Measurements from ENCODE around the gene GLB1L2.
"Not testable (repeated sequence)": the region's sequence is repeated elsewhere in the genome, so short reads cannot be mapped to it uniquely, and the experiment has no call there.

The GLB1L2 gene, protein sequence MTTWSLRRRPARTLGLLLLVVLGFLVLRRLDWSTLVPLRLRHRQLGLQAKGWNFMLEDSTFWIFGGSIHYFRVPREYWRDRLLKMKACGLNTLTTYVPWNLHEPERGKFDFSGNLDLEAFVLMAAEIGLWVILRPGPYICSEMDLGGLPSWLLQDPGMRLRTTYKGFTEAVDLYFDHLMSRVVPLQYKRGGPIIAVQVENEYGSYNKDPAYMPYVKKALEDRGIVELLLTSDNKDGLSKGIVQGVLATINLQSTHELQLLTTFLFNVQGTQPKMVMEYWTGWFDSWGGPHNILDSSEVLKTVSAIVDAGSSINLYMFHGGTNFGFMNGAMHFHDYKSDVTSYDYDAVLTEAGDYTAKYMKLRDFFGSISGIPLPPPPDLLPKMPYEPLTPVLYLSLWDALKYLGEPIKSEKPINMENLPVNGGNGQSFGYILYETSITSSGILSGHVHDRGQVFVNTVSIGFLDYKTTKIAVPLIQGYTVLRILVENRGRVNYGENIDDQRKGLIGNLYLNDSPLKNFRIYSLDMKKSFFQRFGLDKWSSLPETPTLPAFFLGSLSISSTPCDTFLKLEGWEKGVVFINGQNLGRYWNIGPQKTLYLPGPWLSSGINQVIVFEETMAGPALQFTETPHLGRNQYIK

DNA sequence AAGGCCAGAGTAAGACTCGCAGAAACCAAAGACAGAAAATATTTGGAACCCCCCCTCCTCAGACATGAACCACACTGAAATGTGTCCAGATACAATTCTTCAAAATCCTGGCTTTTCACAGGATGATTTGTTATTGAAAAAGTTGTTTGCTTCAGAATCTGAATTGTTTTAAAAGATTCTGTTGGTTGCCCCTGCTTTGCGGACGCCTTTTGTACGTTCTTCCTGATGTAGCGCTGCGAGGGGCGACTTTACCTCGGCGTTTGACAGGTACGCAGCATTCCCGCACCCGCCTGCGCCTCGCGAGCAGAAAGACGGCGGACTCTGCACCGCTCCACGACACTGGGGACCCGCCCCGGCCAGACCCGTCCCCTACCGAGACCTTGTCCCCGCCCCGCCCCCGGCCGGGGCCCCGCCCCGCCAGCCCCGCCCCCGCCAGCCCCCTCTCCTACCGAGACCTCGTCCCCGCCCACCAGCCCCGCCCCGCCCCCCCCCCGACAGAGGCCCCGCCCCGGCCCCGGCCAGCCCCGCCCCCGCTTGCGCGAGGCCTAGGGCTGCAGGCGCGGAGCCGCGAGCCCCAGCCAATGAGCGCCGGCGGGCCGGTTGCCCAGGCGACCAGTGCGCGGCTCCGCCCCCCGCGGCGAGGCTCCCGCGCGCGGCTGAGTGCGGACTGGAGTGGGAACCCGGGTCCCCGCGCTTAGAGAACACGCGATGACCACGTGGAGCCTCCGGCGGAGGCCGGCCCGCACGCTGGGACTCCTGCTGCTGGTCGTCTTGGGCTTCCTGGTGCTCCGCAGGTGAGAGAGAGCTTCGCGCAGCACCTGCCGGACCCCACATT, at the start of gene GLB1L2:
Gene GLB1L2, plus strand, starts transcription at position 635 of the 835 bp plus-strand sequence. Its CDS starts 74 bp downstream, at position 709.
- Histone ChIP-seq H3K4me1 (ENCODE audit: insufficient read depth, low read length) (peaks cover 3% of the 10 kb centered on the region), H3K9me3 (ENCODE audit: low read length) (peaks cover 2% of the 10 kb centered on the region), H3K27me3 (ENCODE audit: insufficient read depth, low read length) (peaks cover 2% of the 10 kb centered on the region), H2AFZ (ENCODE audit: low read depth, low read length) (peak within 1 kb of the TSS; percentile 80), H3K4me3 (ENCODE audit: low read length) (peak within 1 kb of the TSS; percentile 71), H3K36me3 (ENCODE audit: insufficient read depth, low read length) (no peaks in the 10 kb centered on the region)

DNA sequence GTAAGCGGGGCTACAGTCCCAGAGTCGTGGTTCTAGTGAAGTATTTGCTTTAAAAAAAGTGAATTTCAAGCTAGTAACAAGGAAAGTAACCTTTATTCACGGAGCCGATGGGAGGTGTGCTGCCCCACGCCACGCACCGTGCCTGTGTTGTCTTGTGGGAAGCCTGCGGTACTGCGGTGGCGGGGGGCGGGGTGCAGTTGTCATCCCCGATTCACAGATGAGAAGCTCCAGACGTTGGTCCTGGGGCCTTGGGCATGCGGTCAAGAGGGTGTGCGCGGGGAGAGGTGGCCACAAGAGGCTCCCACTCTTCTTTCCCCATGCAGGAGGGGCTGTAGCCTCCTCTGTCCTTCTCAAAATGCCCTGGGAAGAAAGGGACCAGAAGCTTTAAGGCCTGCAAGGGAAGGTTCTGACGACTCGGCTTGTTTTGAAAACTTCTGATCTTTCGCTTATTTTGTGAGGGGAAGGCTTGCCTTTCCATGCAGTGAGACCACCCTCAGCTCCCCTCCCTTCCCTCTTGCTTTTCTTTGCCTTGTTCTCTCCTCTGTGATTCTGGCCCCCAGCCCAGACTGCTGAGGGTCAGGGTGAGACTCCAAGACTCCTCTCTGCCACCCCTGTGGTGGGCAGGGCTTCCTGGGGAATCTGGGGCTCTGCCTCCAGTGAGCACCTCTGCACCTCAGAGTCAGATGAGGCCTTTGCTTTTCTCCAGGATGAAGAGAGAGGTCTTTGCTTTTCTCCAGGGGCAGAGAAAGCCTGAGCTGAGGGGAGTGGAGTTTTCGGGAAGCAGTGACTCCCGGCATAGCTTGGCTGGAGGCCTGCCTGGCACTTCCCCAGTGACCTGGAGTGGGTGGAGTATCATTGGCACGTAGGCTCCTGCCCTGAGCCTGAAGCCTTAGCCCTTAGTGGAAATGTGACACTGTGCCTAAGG, 49.4 kb upstream of the GLB1L2 start:
- Histone ChIP-seq H3K36me3 (ENCODE audit: insufficient read depth, low read length) (no peaks in the 10 kb centered on the region), H3K27me3 (ENCODE audit: insufficient read depth, low read length) (peaks cover 25% of the 10 kb centered on the region), H3K9me3 (ENCODE audit: low read length) (peaks cover 5% of the 10 kb centered on the region), H3K4me1 (ENCODE audit: insufficient read depth, low read length) (no peaks in the 10 kb centered on the region), H2AFZ (ENCODE audit: low read depth, low read length) (no peak overlapping the region), H3K4me3 (ENCODE audit: low read length) (no peak overlapping the region)

DNA sequence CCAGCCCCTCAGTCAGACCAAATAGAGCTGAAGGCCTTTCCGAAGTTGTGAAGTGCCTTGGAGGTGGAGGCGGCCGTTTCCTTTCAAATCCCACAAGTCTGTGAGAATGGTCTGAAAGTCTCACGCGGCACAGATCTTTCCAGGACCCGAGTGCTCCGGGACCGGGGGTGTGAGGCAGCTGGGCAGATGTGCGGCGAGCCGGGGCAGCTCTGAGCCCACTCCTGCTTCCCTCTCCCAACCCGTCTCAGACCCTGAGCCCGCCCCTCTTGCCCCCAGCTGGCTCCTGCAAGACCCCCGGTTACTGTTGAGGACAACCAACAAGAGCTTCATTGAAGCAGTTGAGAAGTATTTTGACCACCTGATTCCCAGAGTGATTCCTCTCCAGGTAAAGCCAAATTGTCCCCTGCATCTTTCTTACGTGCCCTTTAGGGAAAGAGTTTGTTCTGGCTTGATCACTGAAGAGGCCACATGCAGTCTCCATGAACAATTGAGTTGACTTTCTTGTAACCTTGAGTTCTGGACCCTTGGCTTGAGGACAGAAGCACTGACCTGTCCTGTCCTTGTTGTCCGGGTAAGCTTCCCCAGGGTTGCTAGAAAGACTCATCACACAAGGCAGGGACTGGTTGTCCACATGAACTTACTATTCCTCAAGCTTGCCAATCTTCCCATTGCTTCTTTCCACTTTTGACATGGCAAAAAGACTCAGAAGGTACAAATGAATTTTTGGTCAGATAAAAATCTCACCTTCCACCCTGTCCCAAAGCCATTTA, 48.1 kb upstream of the GLB1L2 start:
- Histone ChIP-seq H3K27me3 (ENCODE audit: insufficient read depth, low read length) (peaks cover 13% of the 10 kb centered on the region), H3K4me3 (ENCODE audit: low read length) (no peak overlapping the region), H3K9me3 (ENCODE audit: low read length) (no peaks in the 10 kb centered on the region), H3K4me1 (ENCODE audit: insufficient read depth, low read length) (no peaks in the 10 kb centered on the region), H2AFZ (ENCODE audit: low read depth, low read length) (no peak overlapping the region), H3K36me3 (ENCODE audit: insufficient read depth, low read length) (no peaks in the 10 kb centered on the region)

DNA sequence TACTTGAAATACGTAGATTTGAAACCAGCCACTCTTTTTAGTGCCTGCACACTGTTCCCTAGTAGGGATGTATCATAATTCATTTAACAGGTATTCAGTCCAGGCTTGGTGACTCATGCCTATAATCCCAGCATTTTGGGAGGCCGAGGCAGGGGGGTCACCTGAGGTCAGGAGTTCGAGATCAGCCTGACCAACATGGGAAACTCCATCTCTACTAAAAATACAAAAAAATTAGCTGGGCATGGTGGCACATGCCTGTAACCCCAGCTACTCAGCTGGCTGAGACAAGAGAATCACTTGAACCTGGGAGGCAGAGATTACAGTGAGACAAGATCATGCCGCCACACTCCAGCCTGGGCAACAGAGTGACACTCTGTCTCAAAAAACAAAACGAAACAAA, 47.4 kb upstream of the GLB1L2 start:
- H3K36me3 ChIP-seq (ENCODE audit: insufficient read depth, low read length); H3K27me3 ChIP-seq (ENCODE audit: insufficient read depth, low read length); H3K4me1 ChIP-seq (ENCODE audit: insufficient read depth, low read length); H3K9me3 ChIP-seq (ENCODE audit: low read length); H2AFZ ChIP-seq (ENCODE audit: low read depth, low read length); H3K4me3 ChIP-seq (ENCODE audit: low read length): not testable (repeated sequence)

DNA sequence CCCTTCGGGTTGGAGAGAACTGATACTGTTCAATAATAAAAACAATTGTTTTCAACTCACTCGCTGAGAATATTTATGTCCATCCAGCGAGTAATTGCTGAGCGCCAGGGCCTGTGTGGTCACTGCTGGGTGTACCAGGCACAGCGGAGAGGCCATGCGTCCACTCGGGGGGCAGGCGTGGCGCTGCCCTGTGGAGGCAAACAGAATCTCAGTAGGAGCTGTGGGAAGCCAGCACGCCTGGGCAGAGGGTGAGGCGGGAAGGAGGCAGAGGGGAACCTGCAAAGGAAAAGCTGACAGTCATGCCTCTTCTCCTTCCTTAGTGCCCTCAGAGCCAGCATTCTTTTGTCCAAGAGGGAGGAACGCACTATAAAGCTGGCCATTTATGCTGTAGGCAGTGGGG, 44.2 kb upstream of the GLB1L2 start:
- H3K4me3 ChIP-seq (ENCODE audit: low read length) = no peak overlapping the region
- no peak overlapping the region for H2AFZ ChIP-seq (ENCODE audit: low read depth, low read length)
- H3K27me3 ChIP-seq (ENCODE audit: insufficient read depth, low read length) = peaks cover 5% of the 10 kb centered on the region
- H3K36me3 ChIP-seq (ENCODE audit: insufficient read depth, low read length) = no peaks in the 10 kb centered on the region
- peaks cover 9% of the 10 kb centered on the region for H3K4me1 ChIP-seq (ENCODE audit: insufficient read depth, low read length)
- H3K9me3 ChIP-seq (ENCODE audit: low read length) = no peaks in the 10 kb centered on the region

DNA sequence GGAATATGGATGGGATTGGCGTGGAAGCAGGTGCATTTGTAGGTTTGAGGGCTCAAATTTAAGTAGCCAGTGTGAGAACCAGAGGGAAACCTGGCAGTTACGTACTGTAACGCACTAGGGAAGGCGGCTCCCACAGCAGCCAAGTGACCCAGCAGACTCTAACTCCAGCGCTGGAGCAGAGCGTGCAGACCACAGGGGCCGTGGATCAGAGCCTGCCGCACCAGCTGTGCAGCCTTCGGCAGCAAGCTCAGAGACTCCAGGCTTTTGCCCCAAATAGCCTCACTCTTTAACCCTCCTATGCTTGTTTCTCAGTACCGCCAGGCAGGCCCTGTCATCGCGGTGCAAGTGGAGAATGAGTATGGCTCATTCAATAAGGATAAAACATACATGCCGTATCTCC, 43.3 kb upstream of the GLB1L2 start:
- H3K36me3 ChIP-seq (ENCODE audit: insufficient read depth, low read length) = no peaks in the 10 kb centered on the region
- no peaks in the 10 kb centered on the region for H3K9me3 ChIP-seq (ENCODE audit: low read length)
- no peak overlapping the region for H3K4me3 ChIP-seq (ENCODE audit: low read length)
- H2AFZ ChIP-seq (ENCODE audit: low read depth, low read length) = no peak overlapping the region
- peaks cover 9% of the 10 kb centered on the region for H3K4me1 ChIP-seq (ENCODE audit: insufficient read depth, low read length)
- H3K27me3 ChIP-seq (ENCODE audit: insufficient read depth, low read length) = peaks cover 8% of the 10 kb centered on the region

DNA sequence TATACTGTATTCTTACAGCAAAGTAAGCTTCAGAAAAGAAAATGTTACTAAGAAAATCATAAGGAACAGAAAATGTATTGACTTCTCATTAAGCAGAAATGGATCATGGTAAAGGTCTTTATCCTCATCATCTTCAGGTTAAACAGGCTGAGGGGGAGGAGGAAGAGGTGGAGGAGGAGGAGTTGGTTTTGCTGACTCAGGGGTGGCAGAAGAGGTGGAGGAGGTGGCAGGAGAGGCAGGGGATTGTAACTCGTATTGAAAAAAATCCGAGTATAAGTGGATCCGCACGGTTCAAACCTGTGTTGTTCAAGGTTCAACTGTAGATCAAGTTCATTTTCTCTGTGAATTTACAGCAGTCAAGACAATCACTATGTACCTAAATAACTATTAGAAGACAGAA, 42.6 kb upstream of the GLB1L2 start:
- H3K4me3 ChIP-seq (ENCODE audit: low read length) = no peak overlapping the region
- no peaks in the 10 kb centered on the region for H3K36me3 ChIP-seq (ENCODE audit: insufficient read depth, low read length)
- peaks cover 9% of the 10 kb centered on the region for H3K4me1 ChIP-seq (ENCODE audit: insufficient read depth, low read length)
- no peak overlapping the region for H2AFZ ChIP-seq (ENCODE audit: low read depth, low read length)
- H3K27me3 ChIP-seq (ENCODE audit: insufficient read depth, low read length) = peaks cover 8% of the 10 kb centered on the region
- no peaks in the 10 kb centered on the region for H3K9me3 ChIP-seq (ENCODE audit: low read length)

DNA sequence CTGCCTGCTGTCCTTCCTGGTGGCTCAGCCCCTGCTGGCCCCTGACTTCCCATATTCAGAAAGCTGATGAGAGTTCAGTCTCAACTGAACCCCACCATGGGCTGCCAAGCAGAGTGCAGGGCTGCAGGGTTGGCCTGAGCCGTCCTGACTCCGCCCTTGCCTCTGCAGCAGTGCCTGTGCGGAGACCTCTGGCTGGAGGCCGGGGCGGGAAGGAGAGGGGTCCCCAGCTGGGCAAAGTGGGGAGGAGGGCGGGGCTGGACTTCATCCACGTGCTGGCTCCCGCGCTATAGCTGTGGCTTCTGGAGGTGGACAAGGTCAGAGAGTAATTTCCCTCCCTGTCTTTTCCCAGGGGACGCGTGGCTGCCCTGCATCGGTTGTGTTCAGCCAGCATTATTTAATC, 42.0 kb upstream of the GLB1L2 start:
- peaks cover 9% of the 10 kb centered on the region for H3K4me1 ChIP-seq (ENCODE audit: insufficient read depth, low read length)
- H3K4me3 ChIP-seq (ENCODE audit: low read length) = no peak overlapping the region
- H3K36me3 ChIP-seq (ENCODE audit: insufficient read depth, low read length) = no peaks in the 10 kb centered on the region
- H3K27me3 ChIP-seq (ENCODE audit: insufficient read depth, low read length) = peaks cover 8% of the 10 kb centered on the region
- H3K9me3 ChIP-seq (ENCODE audit: low read length) = no peaks in the 10 kb centered on the region
- H2AFZ ChIP-seq (ENCODE audit: low read depth, low read length) = no peak overlapping the region

DNA sequence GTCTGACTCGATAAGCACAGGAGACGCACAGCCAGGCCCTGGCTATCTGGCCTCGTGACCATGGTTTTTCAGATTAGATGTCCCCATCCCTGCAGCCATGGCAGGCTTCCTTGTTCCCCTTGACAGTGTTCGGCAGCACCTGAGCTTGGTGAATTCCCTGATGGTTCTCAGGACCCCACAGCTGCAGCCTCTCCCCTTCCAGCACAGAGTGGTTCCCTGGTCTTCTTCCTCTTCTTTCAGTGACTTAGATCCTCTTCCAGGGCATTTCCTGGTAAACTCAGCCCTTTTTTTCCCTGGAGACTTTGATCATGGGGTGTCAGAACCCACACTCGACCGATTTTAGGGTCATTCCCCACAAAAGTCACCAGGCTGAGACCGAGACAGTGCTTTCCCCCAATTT, 41.1 kb upstream of the GLB1L2 start:
- no peaks in the 10 kb centered on the region for H3K36me3 ChIP-seq (ENCODE audit: insufficient read depth, low read length)
- H3K9me3 ChIP-seq (ENCODE audit: low read length) = no peaks in the 10 kb centered on the region
- no peak overlapping the region for H2AFZ ChIP-seq (ENCODE audit: low read depth, low read length)
- no peak overlapping the region for H3K4me3 ChIP-seq (ENCODE audit: low read length)
- peaks cover 8% of the 10 kb centered on the region for H3K27me3 ChIP-seq (ENCODE audit: insufficient read depth, low read length)
- H3K4me1 ChIP-seq (ENCODE audit: insufficient read depth, low read length) = peaks cover 9% of the 10 kb centered on the region

DNA sequence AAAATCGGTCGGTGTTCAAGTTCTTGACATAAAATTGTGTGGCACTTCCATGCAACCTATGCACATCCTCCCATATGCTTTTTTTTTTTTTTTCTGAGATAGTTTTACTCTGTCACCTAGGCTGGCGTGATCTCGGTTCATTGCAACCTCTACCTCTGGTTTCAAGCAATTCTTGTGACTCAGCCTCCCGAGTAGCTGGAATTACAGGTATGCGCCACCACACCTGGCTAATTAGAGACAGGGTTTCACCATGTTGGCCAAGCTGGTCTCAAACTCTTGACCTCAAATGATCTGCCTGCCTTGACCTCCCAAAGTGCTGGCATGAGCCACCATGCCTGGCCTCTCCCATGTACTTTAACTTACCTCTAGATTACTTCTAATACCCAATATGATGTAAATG, 40.6 kb upstream of the GLB1L2 start:
- Histone ChIP-seq H2AFZ (ENCODE audit: low read depth, low read length) (no peak overlapping the region), H3K9me3 (ENCODE audit: low read length) (no peaks in the 10 kb centered on the region), H3K27me3 (ENCODE audit: insufficient read depth, low read length) (peaks cover 8% of the 10 kb centered on the region), H3K36me3 (ENCODE audit: insufficient read depth, low read length) (no peaks in the 10 kb centered on the region), H3K4me3 (ENCODE audit: low read length) (no peak overlapping the region), H3K4me1 (ENCODE audit: insufficient read depth, low read length) (peaks cover 9% of the 10 kb centered on the region)

DNA sequence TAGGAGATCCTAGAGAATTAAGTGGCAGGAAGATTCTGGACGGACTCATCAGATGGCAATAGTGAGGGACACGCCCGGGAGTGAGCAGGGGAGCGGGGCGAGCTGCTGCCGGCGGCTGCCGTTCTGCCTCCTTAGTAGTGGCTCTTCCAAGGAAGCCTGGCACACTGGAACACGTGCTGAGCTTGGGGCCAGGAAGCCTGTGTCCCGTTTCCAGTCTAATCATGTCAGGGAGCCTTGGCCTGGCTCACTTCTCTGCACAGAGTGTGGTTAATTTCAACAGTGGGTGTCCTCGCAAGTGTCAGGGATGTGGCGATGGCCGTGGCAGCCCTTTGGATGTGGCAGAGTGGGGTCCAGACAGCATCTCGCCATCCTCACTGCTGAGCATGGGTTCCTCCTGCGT, 39.1 kb upstream of the GLB1L2 start:
- Histone ChIP-seq H3K4me3 (ENCODE audit: low read length) (no peak overlapping the region), H3K9me3 (ENCODE audit: low read length) (no peaks in the 10 kb centered on the region), H3K4me1 (ENCODE audit: insufficient read depth, low read length) (peaks cover 9% of the 10 kb centered on the region), H3K27me3 (ENCODE audit: insufficient read depth, low read length) (peaks cover 8% of the 10 kb centered on the region), H2AFZ (ENCODE audit: low read depth, low read length) (no peak overlapping the region), H3K36me3 (ENCODE audit: insufficient read depth, low read length) (no peaks in the 10 kb centered on the region)

All from neuron (in vitro differentiated cells).